Tibial artery (tissue), 4 donors: ENCODE measurements around the gene TMEM184C.

Experiments
- DNase-seq, 2 donors: peaks; one replicate each; pipeline ENCODE4 v3.0.0-alpha.2; 2019
- H3K27ac ChIP-seq, 2 donors: fragments of 200-600 bp; sonication (generic) in 1 of 2; 1 replicate in 1 of 2; 2 replicates in 1 of 2; pipeline ENCODE4 v1.5.1; 2018 to 2019; ENCODE audit warnings: mild to moderate bottlenecking in 1 of 2
- H3K27me3 ChIP-seq, 2 donors: fragments of 200-600 bp; sonication (generic) in 1 of 2; one replicate each; pipeline versions ENCODE4 v1.5.1 to v1.6.0; 2016 to 2019
- H3K36me3 ChIP-seq, 3 donors: fragments of 200-600 bp; sonication (generic) in 2 of 3; one replicate each; pipeline ENCODE4 v1.5.1; 2016 to 2019; ENCODE audit warnings: mild to moderate bottlenecking in 2 of 3
- H3K4me1 ChIP-seq, 4 donors: fragments of 200-600 bp; sonication (generic) in 2 of 4; 1 replicate in 3 of 4; 2 replicates in 1 of 4; pipeline ENCODE4 v1.5.1; 2016 to 2019
- H3K4me3 ChIP-seq, 2 donors: fragments of 200-600 bp; sonication (generic) in 1 of 2; 1 replicate in 1 of 2; 2 replicates in 1 of 2; pipeline ENCODE4 v1.5.1; 2018 to 2019; ENCODE audit warnings: mild to moderate bottlenecking in 2 of 2
- H3K9me3 ChIP-seq, 3 donors: fragments of 200-600 bp; sonication (generic) in 1 of 3; one replicate each; pipeline ENCODE4 v1.5.1; 2016 to 2019
- CTCF ChIP-seq, 2 experiments: fragments of 200-600 bp in 1 of 2; fragments of 450-650 bp in 1 of 2; IDR thresholded peaks; one replicate each; pipeline ENCODE4 v1.5.1; 2017 to 2019; ENCODE audit warnings: antibody characterized with exemption in 2 of 2, mild to moderate bottlenecking in 1 of 2, moderate library complexity in 1 of 2
- intact Hi-C: fragments of 100-400 bp; cut with DNase I; formaldehyde crosslinking; loops from one replicate; pipeline ENCODE4 v1.15.0; 2023; ENCODE audit warnings: low total_unique reads

Gene TMEM184C

GRCh38 chr4:147578593-147578992, 38.6 kb upstream of the TMEM184C start:
- Histone ChIP-seq H3K9me3 (no peaks in the 10 kb centered on the region), H3K27me3 (no peaks in the 10 kb centered on the region), H3K4me1 (peaks cover 0 to 4% (median 3%) of the 10 kb centered on the region in 4 donors), H3K27ac (no peak overlapping the region), H3K36me3 (no peaks in the 10 kb centered on the region), H3K4me3 (no peak overlapping the region)
- no peak for DNase-seq
- intact Hi-C loops = no loop called here
- no peak for TF ChIP-seq CTCF (IDR thresholded peaks at IDR 0.05)

- H3K4me1 ChIP-seq = peaks cover 0 to 4% (median 3%) of the 10 kb centered on the region in 4 donors
- intact Hi-C loops = no loop called here
- H3K27me3 ChIP-seq = no peaks in the 10 kb centered on the region
- DNase-seq = no peak
- peaks cover 0 to 9% (median 3%) of the 10 kb centered on the region in 3 donors for H3K9me3 ChIP-seq
- no peak overlapping the region for H3K27ac ChIP-seq
- H3K4me3 ChIP-seq = no peak overlapping the region
- no peaks in the 10 kb centered on the region for H3K36me3 ChIP-seq
- no peak for TF ChIP-seq CTCF (IDR thresholded peaks at IDR 0.05)
Observed at GRCh38 chr4:147580396-147580795, 36.8 kb upstream of the TMEM184C start.

- DNase-seq = no peak
- TF ChIP-seq CTCF (IDR thresholded peaks at IDR 0.05) = no peak
- Histone ChIP-seq H3K4me3 (no peak overlapping the region), H3K36me3 (no peaks in the 10 kb centered on the region), H3K4me1 (peaks cover 0 to 4% (median 3%) of the 10 kb centered on the region in 4 donors), H3K27me3 (no peaks in the 10 kb centered on the region), H3K9me3 (peaks cover 0 to 9% (median 3%) of the 10 kb centered on the region in 3 donors), H3K27ac (no peak overlapping the region)
- intact Hi-C loops = no loop called here
Observed at GRCh38 chr4:147581606-147582350, 35.4 kb upstream of the TMEM184C start.

GRCh38 chr4:147582386-147583060, 34.7 kb upstream of the TMEM184C start:
- H3K27ac ChIP-seq = no peak overlapping the region
- peaks cover 0 to 10% (median 3%) of the 10 kb centered on the region in 4 donors for H3K4me1 ChIP-seq
- no peaks in the 10 kb centered on the region for H3K36me3 ChIP-seq
- DNase-seq = no peak
- intact Hi-C loops = no loop called here
- no peak for TF ChIP-seq CTCF (IDR thresholded peaks at IDR 0.05)
- peaks cover 0 to 9% (median 3%) of the 10 kb centered on the region in 3 donors for H3K9me3 ChIP-seq
- no peaks in the 10 kb centered on the region for H3K27me3 ChIP-seq
- no peak overlapping the region for H3K4me3 ChIP-seq

GRCh38 chr4:147583876-147584275, 33.3 kb upstream of the TMEM184C start:
- DNase-seq = no peak
- Histone ChIP-seq H3K27me3 (no peaks in the 10 kb centered on the region), H3K36me3 (no peaks in the 10 kb centered on the region), H3K4me1 (peaks cover 0 to 18% (median under 1%) of the 10 kb centered on the region in 4 donors), H3K27ac (no peak overlapping the region), H3K9me3 (peaks cover 0 to 9% (median 3%) of the 10 kb centered on the region in 3 donors), H3K4me3 (no peak overlapping the region)
- TF ChIP-seq CTCF (IDR thresholded peaks at IDR 0.05) = no peak
- intact Hi-C loops = no loop called here
